ENCODE results near the gene CAMK2A. TPM values are rescaled to one million over a fixed set of nuclear protein-coding genes. Genes with fewer than 3 reads are reported as not detected.

The CAMK2A gene
- total RNA-seq, 2 experiments from 2014 or later: not detected

- Histone ChIP-seq H4K20me1 (ENCODE audit: insufficient read depth, low read length) (no peaks in the 10 kb centered on the region), H3K36me3 (ENCODE audit: insufficient read depth, low read length) (no peaks in the 10 kb centered on the region), H3K27ac (ENCODE audit: low read depth, low read length, poor library complexity, severe bottlenecking) (no peak overlapping the region), H3K4me3 (ENCODE audit: low read depth, low read length, poor library complexity, severe bottlenecking) (no peak overlapping the region), H3K9me3 (ENCODE audit: low read length) (no peaks in the 10 kb centered on the region), H2AFZ (ENCODE audit: low read length) (no peak overlapping the region), H3K4me1 (ENCODE audit: insufficient read depth, low read length, poor library complexity, severe bottlenecking) (no peaks in the 10 kb centered on the region), H3K9me2 (ENCODE audit: insufficient read depth, low read length) (no peaks in the 10 kb centered on the region), H3K4me2 (ENCODE audit: low read length) (no peak overlapping the region), H3K79me2 (ENCODE audit: insufficient read depth, low read depth, low read length) (no peaks in the 10 kb centered on the region)
- no peak for DNase-seq (ENCODE audit: low spot score)
- BruUV-seq (replicated peaks): no TSS peak
- TF ChIP-seq EZH2phosphoT487 (IDR thresholded peaks at IDR 0.05; ENCODE audit: borderline replicate concordance, low read depth, low read length) (no peak), CTCF (conservative IDR thresholded peaks at IDR 0.05; ENCODE audit: low read length) (no peak)
- intact Hi-C loops (cut with micrococcal nuclease; ENCODE audit: unreplicated experiment): no loop called here
- POLR2A ChIA-PET: no interaction called here
- CTCF ChIA-PET (ENCODE audit: unreplicated experiment): no interaction called here
Observed at GRCh38 chr5:150263801-150264621, 25.6 kb downstream of the CAMK2A start.

- Histone ChIP-seq H3K9me2 (ENCODE audit: insufficient read depth, low read length) (no peaks in the 10 kb centered on the region), H3K36me3 (ENCODE audit: insufficient read depth, low read length) (no peaks in the 10 kb centered on the region), H3K27ac (ENCODE audit: low read depth, low read length, poor library complexity, severe bottlenecking) (no peak overlapping the region), H3K4me2 (ENCODE audit: low read length) (no peak overlapping the region), H3K4me1 (ENCODE audit: insufficient read depth, low read length, poor library complexity, severe bottlenecking) (no peaks in the 10 kb centered on the region), H4K20me1 (ENCODE audit: insufficient read depth, low read length) (no peaks in the 10 kb centered on the region), H2AFZ (ENCODE audit: low read length) (no peak overlapping the region), H3K4me3 (ENCODE audit: low read depth, low read length, poor library complexity, severe bottlenecking) (no peak overlapping the region), H3K79me2 (ENCODE audit: insufficient read depth, low read depth, low read length) (no peaks in the 10 kb centered on the region), H3K9me3 (ENCODE audit: low read length) (no peaks in the 10 kb centered on the region)
- DNase-seq (ENCODE audit: low spot score): no peak
- BruUV-seq (replicated peaks): no TSS peak
- ChIA-PET POLR2A (interaction anchor here (1.3 kb wide), 1 partner anchor 21 kb away, joined by 3 read pairs; no protein-coding TSS in a partner anchor), CTCF (ENCODE audit: unreplicated experiment) (interaction anchor here (0.5 to 1.0 kb wide), 2 partner anchors 17 to 59 kb away, joined by 3 to 4 read pairs; no protein-coding TSS in a partner anchor)
- TF ChIP-seq EZH2phosphoT487 (IDR thresholded peaks at IDR 0.05; ENCODE audit: borderline replicate concordance, low read depth, low read length) (no peak), CTCF (conservative IDR thresholded peaks at IDR 0.05; ENCODE audit: low read length) (no peak)
- intact Hi-C loops (cut with micrococcal nuclease; ENCODE audit: unreplicated experiment): no loop called here
Observed at GRCh38 chr5:150263375-150263775, 26.2 kb downstream of the CAMK2A start.

- DNase-seq (ENCODE audit: low spot score): no peak
- BruUV-seq (replicated peaks): no TSS peak
- no peaks in the 10 kb centered on the region for H4K20me1 ChIP-seq (ENCODE audit: insufficient read depth, low read length)
- H2AFZ ChIP-seq (ENCODE audit: low read length): no peak overlapping the region
- H3K4me2 ChIP-seq (ENCODE audit: low read length): no peak overlapping the region
- ChIA-PET CTCF (ENCODE audit: unreplicated experiment) (interaction anchor here (1.0 kb wide), 1 partner anchor 16 kb away, joined by 3 read pairs; no protein-coding TSS in a partner anchor), POLR2A (interaction anchor here (1.3 kb wide), 1 partner anchor 20 kb away, joined by 3 read pairs; no protein-coding TSS in a partner anchor)
- no peak overlapping the region for H3K4me3 ChIP-seq (ENCODE audit: low read depth, low read length, poor library complexity, severe bottlenecking)
- H3K27ac ChIP-seq (ENCODE audit: low read depth, low read length, poor library complexity, severe bottlenecking): no peak overlapping the region
- TF ChIP-seq EZH2phosphoT487 (IDR thresholded peaks at IDR 0.05; ENCODE audit: borderline replicate concordance, low read depth, low read length) (no peak), CTCF (conservative IDR thresholded peaks at IDR 0.05; ENCODE audit: low read length) (no peak)
- no peaks in the 10 kb centered on the region for H3K79me2 ChIP-seq (ENCODE audit: insufficient read depth, low read depth, low read length)
- no peaks in the 10 kb centered on the region for H3K4me1 ChIP-seq (ENCODE audit: insufficient read depth, low read length, poor library complexity, severe bottlenecking)
- H3K9me3 ChIP-seq (ENCODE audit: low read length): no peaks in the 10 kb centered on the region
- H3K9me2 ChIP-seq (ENCODE audit: insufficient read depth, low read length): no peaks in the 10 kb centered on the region
- no peaks in the 10 kb centered on the region for H3K36me3 ChIP-seq (ENCODE audit: insufficient read depth, low read length)
- intact Hi-C loops (cut with micrococcal nuclease; ENCODE audit: unreplicated experiment): no loop called here
Observed at GRCh38 chr5:150262502-150262901, 27.1 kb downstream of the CAMK2A start.
